ENCODE measurements around the gene PPRC1. TPM values are rescaled to one million over a fixed set of nuclear protein-coding genes. Genes with fewer than 3 reads are reported as not detected.

PPRC1 gene
- total and polyA plus RNA-seq, 2 donors (not counting 1 experiment from before 2014, with no cell fraction given): 23.3 to 36.3 TPM

GRCh38 chr10:102086196-102086595, 46.6 kb upstream of the PPRC1 start:
- no peaks in the 10 kb centered on the region for H3K9me3 Mint-ChIP-seq (ENCODE audit: insufficient read depth)
- no peak overlapping the region for H3K4me2 ChIP-seq (replicated peaks; ENCODE audit: low read depth, low read length, poor library complexity, severe bottlenecking)
- no peak overlapping the region for H3K4me3 ChIP-seq (ENCODE audit: control extremely low read depth in 1 of 5, extremely low read depth in 1 of 5, insufficient read depth in 1 of 5, low read depth in 2 of 5, low read length in 4 of 5)
- H3K9me3 ChIP-seq (ENCODE audit: control extremely low read depth in 1 of 3, control insufficient read depth in 2 of 3, insufficient read depth in 1 of 3, low read length in 2 of 3): no peaks in the 10 kb centered on the region
- ChIA-PET CTCF (no interaction called here), POLR2A (interaction anchor here (0.7 kb wide), 1 partner anchor 32 kb away, joined by 3 read pairs; no protein-coding TSS in a partner anchor)
- H2AFZ ChIP-seq (ENCODE audit: insufficient read depth, low read depth, low read length, poor library complexity, severe bottlenecking): no peak overlapping the region
- H3K27ac Mint-ChIP-seq: no peak overlapping the region
- no peak overlapping the region for H3K27ac ChIP-seq (ENCODE audit: low read length in 2 of 2)
- H3K36me3 ChIP-seq (replicated peaks in 1 of 2; ENCODE audit: control extremely low read depth in 1 of 2, control insufficient read depth in 1 of 2, extremely low read depth in 1 of 2, insufficient read depth in 2 of 2, low read length in 1 of 2): no peaks in the 10 kb centered on the region
- H3K4me3 Mint-ChIP-seq: no peak overlapping the region
- no peaks in the 10 kb centered on the region for H4K20me1 ChIP-seq (ENCODE audit: control insufficient read depth, insufficient read depth, low read length, poor library complexity, severe bottlenecking)
- H3K27me3 ChIP-seq (replicated peaks in 1 of 4; ENCODE audit: control extremely low read depth in 1 of 4, control insufficient read depth in 3 of 4, insufficient read depth in 4 of 4, low read length in 3 of 4): no peaks in the 10 kb centered on the region
- no peaks in the 10 kb centered on the region for H3K4me1 ChIP-seq (ENCODE audit: control insufficient read depth in 2 of 2, insufficient read depth in 2 of 2, low read length in 2 of 2)
- H3K4me1 Mint-ChIP-seq: no peaks in the 10 kb centered on the region
- 97% methylated on average over 5 of the region's 8 CpGs for WGBS (ENCODE audit: insufficient coverage)
- intact Hi-C loops (cut with micrococcal nuclease): no loop called here
- no peak for TF ChIP-seq CTCF (IDR thresholded peaks at IDR 0.05)
- no peaks in the 10 kb centered on the region for H3K27me3 Mint-ChIP-seq
- H3K9ac ChIP-seq (ENCODE audit: low read length): no peak overlapping the region
- H3K79me2 ChIP-seq (ENCODE audit: control insufficient read depth, insufficient read depth, low read length): no peaks in the 10 kb centered on the region
- no peak for ATAC-seq (ENCODE audit: low read depth)
- no peak for DNase-seq

GRCh38 chr10:102090772-102091171, 42.1 kb upstream of the PPRC1 start:
- H3K27me3 ChIP-seq (replicated peaks in 1 of 4; ENCODE audit: control extremely low read depth in 1 of 4, control insufficient read depth in 3 of 4, insufficient read depth in 4 of 4, low read length in 3 of 4): no peaks in the 10 kb centered on the region
- no peak overlapping the region for H3K9ac ChIP-seq (ENCODE audit: low read length)
- H3K79me2 ChIP-seq (ENCODE audit: control insufficient read depth, insufficient read depth, low read length): no peaks in the 10 kb centered on the region
- no peaks in the 10 kb centered on the region for H3K4me1 Mint-ChIP-seq
- H3K27me3 Mint-ChIP-seq: no peaks in the 10 kb centered on the region
- no peak overlapping the region for H3K4me3 ChIP-seq (ENCODE audit: control extremely low read depth in 1 of 5, extremely low read depth in 1 of 5, insufficient read depth in 1 of 5, low read depth in 2 of 5, low read length in 4 of 5)
- no peaks in the 10 kb centered on the region for H3K9me3 ChIP-seq (ENCODE audit: control extremely low read depth in 1 of 3, control insufficient read depth in 2 of 3, insufficient read depth in 1 of 3, low read length in 2 of 3)
- ChIA-PET CTCF (no interaction called here), POLR2A (no interaction called here)
- H3K4me1 ChIP-seq (ENCODE audit: control insufficient read depth in 2 of 2, insufficient read depth in 2 of 2, low read length in 2 of 2): no peaks in the 10 kb centered on the region
- H2AFZ ChIP-seq (ENCODE audit: insufficient read depth, low read depth, low read length, poor library complexity, severe bottlenecking): no peak overlapping the region
- no peaks in the 10 kb centered on the region for H3K36me3 ChIP-seq (replicated peaks in 1 of 2; ENCODE audit: control extremely low read depth in 1 of 2, control insufficient read depth in 1 of 2, extremely low read depth in 1 of 2, insufficient read depth in 2 of 2, low read length in 1 of 2)
- no peak overlapping the region for H3K4me2 ChIP-seq (replicated peaks; ENCODE audit: low read depth, low read length, poor library complexity, severe bottlenecking)
- ATAC-seq (ENCODE audit: low read depth): no peak
- H3K9me3 Mint-ChIP-seq (ENCODE audit: insufficient read depth): no peaks in the 10 kb centered on the region
- H3K27ac Mint-ChIP-seq: no peak overlapping the region
- TF ChIP-seq CTCF (IDR thresholded peaks at IDR 0.05) (no peak), EZH2 (IDR thresholded peaks at IDR 0.05; ENCODE audit: borderline replicate concordance, insufficient read depth, low read depth, low read length, poor library complexity, severe bottlenecking) (no peak)
- no peak overlapping the region for H3K4me3 Mint-ChIP-seq
- no peak for DNase-seq
- intact Hi-C loops (cut with micrococcal nuclease): no loop called here
- WGBS (ENCODE audit: insufficient coverage): 100% methylated on average over 2 of the region's 2 CpGs
- H3K27ac ChIP-seq (ENCODE audit: low read length in 2 of 2): no peak overlapping the region
- no peaks in the 10 kb centered on the region for H4K20me1 ChIP-seq (ENCODE audit: control insufficient read depth, insufficient read depth, low read length, poor library complexity, severe bottlenecking)
